Right lobe of liver (tissue), 4 donors: ENCODE results near the gene CCSER1.

Source experiments
- POLR2A ChIP-seq: fragments of 450-650 bp; IDR thresholded peaks from one replicate; pipeline ENCODE4 v1.6.1; 2017; ENCODE audit warnings: antibody characterized with exemption, mild to moderate bottlenecking
- TF ChIP-seq, protein P1 (sequence below), 4 donors: fragments of 200-600 bp in 3 of 4; fragments of 450-650 bp in 1 of 4; IDR thresholded peaks; one replicate each; pipeline versions ENCODE4 v1.5.1 to v1.8.0; 2016 to 2022; ENCODE audit warnings: antibody characterized with exemption in 4 of 4, mild to moderate bottlenecking in 2 of 4
- donor health status: DM: no; HTN: no; CAD: no.
- donor health status: DM: no; HTN: no; CAD: no.
- donor health status: DM: no; HTN: yes; CAD: no.

DNA sequence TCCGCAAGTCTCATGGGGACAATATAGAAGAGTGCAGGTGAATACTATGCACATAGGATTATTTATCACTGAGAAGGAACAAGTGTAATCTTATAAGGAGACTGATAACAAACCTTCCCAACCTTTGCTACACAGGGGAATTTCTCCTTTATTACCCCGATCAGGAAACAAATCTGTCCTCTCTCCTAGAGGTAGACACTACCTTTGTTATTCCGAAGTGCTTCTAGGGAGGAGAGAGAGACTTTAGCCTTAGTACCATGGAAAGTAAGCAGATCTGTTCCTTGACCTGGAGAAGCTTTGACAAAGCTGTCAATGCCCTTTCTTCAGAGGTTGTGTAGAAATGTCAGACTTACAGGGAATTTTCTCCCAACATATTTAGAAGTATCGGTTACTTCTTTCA is 475.5 kb downstream of the CCSER1 start:
- TF ChIP-seq, protein P1, sequence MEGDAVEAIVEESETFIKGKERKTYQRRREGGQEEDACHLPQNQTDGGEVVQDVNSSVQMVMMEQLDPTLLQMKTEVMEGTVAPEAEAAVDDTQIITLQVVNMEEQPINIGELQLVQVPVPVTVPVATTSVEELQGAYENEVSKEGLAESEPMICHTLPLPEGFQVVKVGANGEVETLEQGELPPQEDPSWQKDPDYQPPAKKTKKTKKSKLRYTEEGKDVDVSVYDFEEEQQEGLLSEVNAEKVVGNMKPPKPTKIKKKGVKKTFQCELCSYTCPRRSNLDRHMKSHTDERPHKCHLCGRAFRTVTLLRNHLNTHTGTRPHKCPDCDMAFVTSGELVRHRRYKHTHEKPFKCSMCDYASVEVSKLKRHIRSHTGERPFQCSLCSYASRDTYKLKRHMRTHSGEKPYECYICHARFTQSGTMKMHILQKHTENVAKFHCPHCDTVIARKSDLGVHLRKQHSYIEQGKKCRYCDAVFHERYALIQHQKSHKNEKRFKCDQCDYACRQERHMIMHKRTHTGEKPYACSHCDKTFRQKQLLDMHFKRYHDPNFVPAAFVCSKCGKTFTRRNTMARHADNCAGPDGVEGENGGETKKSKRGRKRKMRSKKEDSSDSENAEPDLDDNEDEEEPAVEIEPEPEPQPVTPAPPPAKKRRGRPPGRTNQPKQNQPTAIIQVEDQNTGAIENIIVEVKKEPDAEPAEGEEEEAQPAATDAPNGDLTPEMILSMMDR (IDR thresholded peaks at IDR 0.05) = no peak
- no peak for TF ChIP-seq POLR2A
